ENCODE data around the gene MFSD6L. TPM values are rescaled to one million over a fixed set of nuclear protein-coding genes. Genes with fewer than 3 reads are reported as not detected.

The MFSD6L gene
- total RNA-seq, 1 experiment from 2014 or later: 2.1 TPM

DNA sequence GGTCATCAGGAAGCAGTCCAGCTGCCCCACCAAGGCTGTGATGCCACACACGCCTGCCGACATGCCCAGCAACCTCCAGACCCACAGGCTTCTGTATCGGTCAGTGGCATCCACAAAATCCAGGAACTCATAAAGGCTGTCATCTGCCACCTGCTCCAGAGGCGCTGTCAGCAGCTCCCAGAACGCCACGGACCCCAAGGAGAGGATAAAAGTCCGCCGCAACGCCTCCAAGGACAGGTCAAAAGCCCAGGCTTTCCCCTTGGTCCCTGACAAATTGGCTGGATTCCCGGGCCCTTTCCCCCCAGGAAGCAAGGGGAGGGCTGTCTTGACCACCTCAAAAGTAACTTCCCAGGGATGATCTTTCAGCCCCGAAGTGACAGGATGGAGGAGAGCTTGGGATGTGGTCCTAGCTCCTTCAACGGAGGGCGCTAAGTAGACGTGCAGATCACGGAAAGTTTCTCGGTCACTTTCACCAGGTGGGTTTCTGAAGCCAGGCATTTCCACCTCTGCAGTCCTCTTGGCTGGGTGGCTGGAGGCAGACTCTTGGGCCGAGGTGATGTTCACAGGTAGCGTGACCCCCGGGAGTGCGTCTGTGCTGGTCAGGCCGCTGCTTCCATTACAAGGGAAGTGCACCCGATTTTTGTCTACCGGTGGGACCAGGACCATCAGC, 854 bp downstream of the MFSD6L start:
- H3K27ac Mint-ChIP-seq: no peak overlapping the region
- H3K14ac ChIP-seq (ENCODE audit: insufficient read depth, low read length): no peak overlapping the region
- H4K20me1 ChIP-seq (ENCODE audit: control insufficient read depth, insufficient read depth, insufficient read length): no peaks in the 10 kb centered on the region
- peak overlapping the region; percentile 75 to 80 for H3K4me3 Mint-ChIP-seq
- no peak overlapping the region for H2BK5ac ChIP-seq (ENCODE audit: insufficient read length, low read length)
- no peak overlapping the region for H2AK5ac ChIP-seq (ENCODE audit: insufficient read length, low read length)
- H2BK12ac ChIP-seq (ENCODE audit: insufficient read length, low read depth, low read length): no peak overlapping the region
- H3K4me1 Mint-ChIP-seq: peaks cover 20 to 38% of the 10 kb centered on the region in 2 experiments
- H3K4ac ChIP-seq (ENCODE audit: low read depth, low read length): no peak overlapping the region
- H4K91ac ChIP-seq (ENCODE audit: insufficient read length, low read depth, low read length): no peak overlapping the region
- TF ChIP-seq, protein P1, sequence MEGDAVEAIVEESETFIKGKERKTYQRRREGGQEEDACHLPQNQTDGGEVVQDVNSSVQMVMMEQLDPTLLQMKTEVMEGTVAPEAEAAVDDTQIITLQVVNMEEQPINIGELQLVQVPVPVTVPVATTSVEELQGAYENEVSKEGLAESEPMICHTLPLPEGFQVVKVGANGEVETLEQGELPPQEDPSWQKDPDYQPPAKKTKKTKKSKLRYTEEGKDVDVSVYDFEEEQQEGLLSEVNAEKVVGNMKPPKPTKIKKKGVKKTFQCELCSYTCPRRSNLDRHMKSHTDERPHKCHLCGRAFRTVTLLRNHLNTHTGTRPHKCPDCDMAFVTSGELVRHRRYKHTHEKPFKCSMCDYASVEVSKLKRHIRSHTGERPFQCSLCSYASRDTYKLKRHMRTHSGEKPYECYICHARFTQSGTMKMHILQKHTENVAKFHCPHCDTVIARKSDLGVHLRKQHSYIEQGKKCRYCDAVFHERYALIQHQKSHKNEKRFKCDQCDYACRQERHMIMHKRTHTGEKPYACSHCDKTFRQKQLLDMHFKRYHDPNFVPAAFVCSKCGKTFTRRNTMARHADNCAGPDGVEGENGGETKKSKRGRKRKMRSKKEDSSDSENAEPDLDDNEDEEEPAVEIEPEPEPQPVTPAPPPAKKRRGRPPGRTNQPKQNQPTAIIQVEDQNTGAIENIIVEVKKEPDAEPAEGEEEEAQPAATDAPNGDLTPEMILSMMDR (conservative IDR thresholded peaks at IDR 0.05): no peak
- H3K27ac ChIP-seq (ENCODE audit: insufficient read length, low read depth, low read length): no peak overlapping the region
- no peaks in the 10 kb centered on the region for H3K79me2 ChIP-seq (ENCODE audit: insufficient read depth, low read length)
- peak; percentile 62 for DNase-seq
- H3K23me2 ChIP-seq (ENCODE audit: insufficient read length, low read depth, low read length, poor library complexity, severe bottlenecking): no peaks in the 10 kb centered on the region
- H2BK15ac ChIP-seq (ENCODE audit: low read depth, low read length): no peak overlapping the region
- no peak overlapping the region for H2BK20ac ChIP-seq (ENCODE audit: low read depth, low read length, poor library complexity, severe bottlenecking)
- no peaks in the 10 kb centered on the region for H3K36me3 Mint-ChIP-seq (ENCODE audit: insufficient read depth in 1 of 3, low read depth in 3 of 3)
- no peak overlapping the region for H4K5ac ChIP-seq (ENCODE audit: insufficient read length, low read depth, low read length)
- no peaks in the 10 kb centered on the region for H3K79me1 ChIP-seq (ENCODE audit: insufficient read depth, low read depth, low read length, poor library complexity, severe bottlenecking)
- WGBS (ENCODE audit: extremely low coverage, insufficient read length, low lambda C conversion rate): no CpG with 5 or more reads among the region's 23 CpGs
- peak overlapping the region; percentile 30 for H3K4me2 ChIP-seq (ENCODE audit: insufficient read depth, insufficient read length, low read length)
- H3T11ph ChIP-seq (ENCODE audit: low read length): no peak overlapping the region
- no peaks in the 10 kb centered on the region for H3K4me1 ChIP-seq (ENCODE audit: insufficient read depth, low read length)
- no peaks in the 10 kb centered on the region for H3K9me3 ChIP-seq (ENCODE audit: control insufficient read depth, low read depth, low read length)
- H2AFZ ChIP-seq (ENCODE audit: low read length): no peak overlapping the region
- no peak overlapping the region for H3K23ac ChIP-seq (ENCODE audit: insufficient read length, low read depth, low read length)
- H3K27me3 Mint-ChIP-seq (ENCODE audit: low read depth): peaks cover 1% of the 10 kb centered on the region
- no peak overlapping the region for H3K56ac ChIP-seq (ENCODE audit: insufficient read length, low read depth, low read length)
- no peak overlapping the region for H4K8ac ChIP-seq (replicated peaks; ENCODE audit: insufficient read length, low read depth, low read length)
- H3K9ac ChIP-seq (ENCODE audit: extremely low read depth, insufficient read length, low read length): no peak overlapping the region
- no peaks in the 10 kb centered on the region for H3K27me3 ChIP-seq (ENCODE audit: insufficient read depth, low read length)
- no peaks in the 10 kb centered on the region for H3K9me3 Mint-ChIP-seq
- H2BK120ac ChIP-seq (ENCODE audit: low read depth, low read length, poor library complexity, severe bottlenecking): no peak overlapping the region
- H3K18ac ChIP-seq (ENCODE audit: insufficient read length, low read depth, low read length): no peak overlapping the region
